Glutamatergic neuron (in vitro differentiated cells): ENCODE measurements around the gene COL6A2. TPM values are rescaled to one million over a fixed set of nuclear protein-coding genes. Genes with fewer than 3 reads are reported as not detected.

Experiments
- DNase-seq: peaks from one replicate; pipeline ENCODE4 v3.0.0; 2022
- H3K27ac Mint-ChIP-seq: one replicate; pipeline ENCODE4 v1.8.0; 2020; ENCODE audit warnings: mild to moderate bottlenecking, mixed read lengths, inconsistent platforms; ENCODE audit not compliant: unreplicated experiment
- H3K27me3 Mint-ChIP-seq: one replicate; pipeline ENCODE4 v1.8.0; 2020; ENCODE audit warnings: mild to moderate bottlenecking, moderate library complexity, mixed read lengths, inconsistent platforms; ENCODE audit not compliant: unreplicated experiment
- H3K36me3 Mint-ChIP-seq: one replicate; pipeline ENCODE4 v1.8.0; 2020; ENCODE audit warnings: mild to moderate bottlenecking, mixed read lengths, inconsistent platforms; ENCODE audit not compliant: unreplicated experiment
- H3K4me1 Mint-ChIP-seq: one replicate; pipeline ENCODE4 v1.8.0; 2020; ENCODE audit warnings: mild to moderate bottlenecking, low read depth, mixed read lengths, inconsistent platforms; ENCODE audit not compliant: unreplicated experiment
- H3K4me3 Mint-ChIP-seq: one replicate; pipeline ENCODE4 v1.8.0; 2020; ENCODE audit warnings: mild to moderate bottlenecking, mixed read lengths, inconsistent platforms; ENCODE audit not compliant: unreplicated experiment
- H3K9me3 Mint-ChIP-seq: one replicate; pipeline ENCODE4 v1.8.0; 2020; ENCODE audit warnings: mild to moderate bottlenecking, moderate library complexity, mixed read lengths, inconsistent platforms; ENCODE audit not compliant: unreplicated experiment
- CTCF ChIP-seq: fragments of 200-600 bp; sonication (generic); IDR thresholded peaks from one replicate; pipeline ENCODE4 v1.5.0; 2021; ENCODE audit not compliant: partially characterized antibody, unreplicated experiment
- total RNA-seq: library from RNA; stranded (reverse); fragmentation: NEBNext Ultra II Directional; extraction: Animal tissue kit (Norgen Biotek cat#: 25700); gene quantifications from one replicate; pipeline ENCODE4 v1.2.1, GENCODE V29; 2021; ENCODE audit not compliant: unreplicated experiment

Gene COL6A2
- total RNA-seq, 1 donor from 2014 or later = 55.2 TPM

DNA sequence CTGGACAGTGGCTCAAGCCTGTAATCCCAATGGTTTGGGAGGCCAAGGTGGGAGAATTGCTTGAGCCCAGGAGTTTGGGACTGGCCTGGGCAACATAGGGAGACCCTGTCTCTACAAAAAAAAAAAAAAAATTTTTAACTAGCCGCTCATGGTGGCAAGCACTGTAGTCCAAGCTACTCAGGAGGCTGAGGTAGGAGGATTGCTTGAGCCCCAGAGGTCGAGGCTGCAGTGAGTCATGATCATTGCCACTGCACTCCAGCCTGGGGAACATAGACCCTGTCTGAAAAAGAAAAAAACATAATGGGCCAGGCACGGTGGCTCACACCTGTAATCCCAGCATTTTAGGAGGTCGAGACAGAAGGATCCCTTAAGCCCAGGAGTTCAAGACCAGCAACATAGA is 81.0 kb downstream of the COL6A2 start:
- H3K4me1 Mint-ChIP-seq = peaks cover 4% of the 10 kb centered on the region
- DNase-seq = no peak
- H3K9me3 Mint-ChIP-seq = peaks cover 4% of the 10 kb centered on the region
- H3K36me3 Mint-ChIP-seq = peaks cover 18% of the 10 kb centered on the region
- no peak for TF ChIP-seq CTCF
- H3K27me3 Mint-ChIP-seq = peaks cover 3% of the 10 kb centered on the region
- peak overlapping the region; percentile 50 for H3K27ac Mint-ChIP-seq
- no peak overlapping the region for H3K4me3 Mint-ChIP-seq

Other genes starting within 250 kb of the COL6A2 start
- gene COL6A1, start 116.3 kb upstream of the COL6A2 start, total RNA-seq = 407 TPM
- 13.4 TPM for gene FTCD, start 57.5 kb downstream of the COL6A2 start, total RNA-seq
- gene SPATC1L, start 86.3 kb downstream of the COL6A2 start, total RNA-seq = 58.7 TPM
- gene LSS, start 130.7 kb downstream of the COL6A2 start, total RNA-seq = 390 TPM
- gene MCM3AP, start 187.5 kb downstream of the COL6A2 start, total RNA-seq = 121 TPM
- 19.6 TPM for gene YBEY, start 188.2 kb downstream of the COL6A2 start, total RNA-seq
- gene C21orf58, start 225.8 kb downstream of the COL6A2 start, total RNA-seq = 9.7 TPM
- gene PCNT, start 226.0 kb downstream of the COL6A2 start, total RNA-seq = 117 TPM